Measurements from ENCODE around the gene SNRNP200. TPM values are rescaled to one million over a fixed set of nuclear protein-coding genes. Genes with fewer than 3 reads are reported as not detected.
A peak's percentile ranks its signal among the peaks of the same experiment; 100 is the strongest.

SNRNP200 gene
- total and polyA plus RNA-seq, 11 donors = 38.8 to 85.5 (median 66.6) TPM

- Histone ChIP-seq H3K36me3 (peaks cover 0 to 11% (median 0%) of the 10 kb centered on the region in 9 donors), H3K27me3 (peaks cover 0 to 9% (median 0%) of the 10 kb centered on the region in 9 donors), H3K9me3 (no peaks in the 10 kb centered on the region), H3K4me1 (peaks cover 0 to 48% (median 19%) of the 10 kb centered on the region in 12 donors), H3K27ac (peak overlapping the region in 2 of 12 donors; percentile 28 to 40), H3K4me3 (no peak overlapping the region)
- ATAC-seq (no peak), DNase-seq (no peak)
- no peak for TF ChIP-seq POLR2A (IDR thresholded peaks at IDR 0.05)
- no peak for TF ChIP-seq CTCF (IDR thresholded peaks at IDR 0.05)
- intact Hi-C loops (cut with DNase I) = loop anchor here in 1 of 10 donors (1.0 to 10.0 kb wide), 2 partner anchors 24 to 175 kb away; partner anchors contain the start of gene NEURL3
- 90 to 96% (median 94%) methylated on average over 6 of the region's 6 CpGs for WGBS, 4 donors
Measured at GRCh38 chr2:96329874-96330273, 24.5 kb upstream of the SNRNP200 start.

GRCh38 chr2:96329456-96329855, 24.1 kb upstream of the SNRNP200 start:
- TF ChIP-seq POLR2A (IDR thresholded peaks at IDR 0.05) (no peak), CTCF (IDR thresholded peaks at IDR 0.05) (no peak)
- Histone ChIP-seq H3K9me3 (no peaks in the 10 kb centered on the region), H3K27me3 (peaks cover 0 to 13% (median 0%) of the 10 kb centered on the region in 9 donors), H3K36me3 (peaks cover 0 to 11% (median 0%) of the 10 kb centered on the region in 9 donors), H3K4me1 (peaks cover 0 to 48% (median 18%) of the 10 kb centered on the region in 12 donors), H3K4me3 (no peak overlapping the region), H3K27ac (peak overlapping the region in 3 of 12 donors; percentile 6 to 40 (median 34))
- intact Hi-C loops (cut with DNase I) = no loop called here
- DNase-seq (peak in 1 of 5 donors; percentile 35), ATAC-seq (no peak)
- 50 to 67% (median 55%) methylated on average over 1 of the region's 1 CpG for WGBS, 4 donors

GRCh38 chr2:96326990-96327820, 21.9 kb upstream of the SNRNP200 start:
- Histone ChIP-seq H3K27ac (no peak overlapping the region), H3K27me3 (peaks cover 0 to 27% (median 11%) of the 10 kb centered on the region in 9 donors), H3K9me3 (no peaks in the 10 kb centered on the region), H3K4me1 (peaks cover 0 to 48% (median 17%) of the 10 kb centered on the region in 12 donors), H3K4me3 (no peak overlapping the region), H3K36me3 (peaks cover 0 to 11% (median 0%) of the 10 kb centered on the region in 9 donors)
- intact Hi-C loops (cut with DNase I) = no loop called here
- DNase-seq = no peak
- no peak for TF ChIP-seq POLR2A (IDR thresholded peaks at IDR 0.05)
- TF ChIP-seq CTCF (IDR thresholded peaks at IDR 0.05) = no peak
- no peak for ATAC-seq
- 92 to 95% (median 92%) methylated on average over 18 to 21 of the region's 21 CpGs for WGBS, 4 donors

- 89 to 94% (median 92%) methylated on average over 8 of the region's 8 CpGs for WGBS, 4 donors
- H3K36me3 ChIP-seq = peaks cover 0 to 11% (median 0%) of the 10 kb centered on the region in 9 donors
- peak overlapping the region in 2 of 12 donors; percentile 66 to 69 for H3K4me3 ChIP-seq
- no peak for TF ChIP-seq CTCF (IDR thresholded peaks at IDR 0.05)
- TF ChIP-seq POLR2A (IDR thresholded peaks at IDR 0.05) = no peak
- DNase-seq = no peak
- H3K4me1 ChIP-seq = peaks cover 0 to 52% (median 20%) of the 10 kb centered on the region in 12 donors
- intact Hi-C loops (cut with DNase I) = no loop called here
- peaks cover 0 to 33% (median 11%) of the 10 kb centered on the region in 9 donors for H3K27me3 ChIP-seq
- H3K27ac ChIP-seq = peak overlapping the region in 2 of 12 donors; percentile 74 to 79
- ATAC-seq = no peak
- no peaks in the 10 kb centered on the region for H3K9me3 ChIP-seq
Measured at GRCh38 chr2:96326564-96326963, 21.2 kb upstream of the SNRNP200 start.
